Epithelial cell of proximal tubule (primary cell): ENCODE measurements around the gene CD9. TPM values are rescaled to one million over a fixed set of nuclear protein-coding genes. Genes with fewer than 3 reads are reported as not detected.

Source experiments
- DNase-seq: peaks from one replicate; pipeline ENCODE4 v3.0.0-alpha.2; 2011; ENCODE audit warnings: low read depth
- H3K4me3 ChIP-seq: 2 replicates; pipeline ENCODE4 v1.5.1; 2011; ENCODE audit warnings: low read depth, mild to moderate bottlenecking, low read length
- CTCF ChIP-seq: conservative IDR thresholded peaks from 2 replicates; pipeline ENCODE4 v1.5.1; 2012; ENCODE audit warnings: low read depth, mild to moderate bottlenecking, low read length
- total RNA-seq: library from RNA; depleted of rRNA; stranded (reverse); fragments of >200 nt; gene quantifications from 2 replicates; pipeline ENCODE4 v1.2.3, GENCODE V29; 2015

CD9 gene
- total RNA-seq, 1 donor from 2014 or later: 284 TPM

GRCh38 chr12:6254491-6254890 lies 54.3 kb downstream of the CD9 start:
- DNase-seq: no peak
- no peak overlapping the region for H3K4me3 ChIP-seq
- no peak for TF ChIP-seq CTCF

- H3K4me3 ChIP-seq: no peak overlapping the region
- DNase-seq: no peak
- no peak for TF ChIP-seq CTCF
Observed at GRCh38 chr12:6257007-6257406, 56.8 kb downstream of the CD9 start.

GRCh38 chr12:6262211-6262610 lies 62.0 kb downstream of the CD9 start:
- no peak for DNase-seq
- TF ChIP-seq CTCF: no peak
- H3K4me3 ChIP-seq: no peak overlapping the region

DNA sequence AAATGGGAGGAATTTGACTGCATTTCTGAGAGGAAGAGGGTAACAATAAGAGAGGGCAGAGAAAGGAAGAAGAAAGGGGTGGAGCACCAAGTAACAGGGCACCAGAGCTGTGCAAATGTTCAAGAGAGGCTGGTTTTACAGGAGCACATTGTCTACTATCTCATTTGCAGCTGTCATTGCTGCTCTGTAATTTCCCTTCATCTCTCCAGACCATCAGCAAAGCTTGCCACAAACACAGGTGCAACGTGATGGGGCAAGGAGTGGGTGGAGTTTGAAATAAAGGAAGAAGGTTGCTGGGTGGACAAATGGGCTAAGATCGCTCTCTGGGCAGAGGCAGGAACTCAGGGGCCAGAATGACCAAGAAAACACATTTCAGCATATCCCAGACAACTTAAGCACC lies 62.4 kb downstream of the CD9 start:
- no peak for DNase-seq
- no peak overlapping the region for H3K4me3 ChIP-seq
- no peak for TF ChIP-seq CTCF

GRCh38 chr12:6263931-6264330 lies 63.7 kb downstream of the CD9 start:
- TF ChIP-seq CTCF: no peak
- no peak overlapping the region for H3K4me3 ChIP-seq
- DNase-seq: no peak

GRCh38 chr12:6264402-6265037 lies 64.3 kb downstream of the CD9 start:
- H3K4me3 ChIP-seq: no peak overlapping the region
- TF ChIP-seq CTCF: no peak
- no peak for DNase-seq

- no peak for DNase-seq
- TF ChIP-seq CTCF: no peak
- H3K4me3 ChIP-seq: no peak overlapping the region
Observed at GRCh38 chr12:6265038-6265405, 64.8 kb downstream of the CD9 start.
